Testis (tissue), 3 donors: ENCODE results near the gene EREG. TPM values are rescaled to one million over a fixed set of nuclear protein-coding genes. Genes with fewer than 3 reads are reported as not detected.

Experiments
- DNase-seq: peaks from one replicate; pipeline ENCODE4 v3.0.0-alpha.2; 2019
- H3K27ac ChIP-seq, 2 donors: fragments of 200-600 bp; sonication (generic); one replicate each; pipeline ENCODE4 v1.5.1; 2019
- H3K27me3 ChIP-seq: fragments of 200-600 bp; sonication (generic); one replicate; pipeline ENCODE4 v1.5.1; 2019
- H3K36me3 ChIP-seq: fragments of 200-600 bp; sonication (generic); one replicate; pipeline ENCODE4 v1.5.1; 2017; ENCODE audit warnings: low read depth; ENCODE audit errors: missing control alignments
- H3K4me1 ChIP-seq: fragments of 200-600 bp; sonication (generic); one replicate; pipeline ENCODE4 v1.5.1; 2019
- H3K4me3 ChIP-seq, 2 donors: fragments of 200-600 bp; sonication (generic); one replicate each; pipeline ENCODE4 v1.5.1; 2017 to 2019
- H3K9me3 ChIP-seq: fragments of 200-600 bp; sonication (generic); one replicate; pipeline ENCODE4 v1.5.1; 2017
- CTCF ChIP-seq, 3 experiments: fragments of 450-650 bp in 2 of 3; fragments of 200-600 bp in 1 of 3; sonication (generic) in 1 of 3; IDR thresholded peaks; one replicate each; pipeline ENCODE4 v1.5.1; 2016 to 2019; ENCODE audit warnings: antibody characterized with exemption in 3 of 3, mild to moderate bottlenecking in 2 of 3, moderate library complexity in 1 of 3
- POLR2A ChIP-seq: fragments of 450-650 bp; IDR thresholded peaks from one replicate; pipeline ENCODE4 v1.6.1; 2017; ENCODE audit warnings: antibody characterized with exemption, mild to moderate bottlenecking, moderate library complexity
- WGBS, 2 donors: methylation state at CpG; one replicate each; pipeline ENCODE4 v1.1.5; 2018; 5-methylcytosine and 5-hydroxymethylcytosine counted together
- intact Hi-C: fragments of 100-400 bp; cut with DNase I; formaldehyde crosslinking; loops from one replicate; pipeline ENCODE4 v1.15.1; 2023; ENCODE audit warnings: low total_unique reads
- polyA plus RNA-seq: library from polyadenylated mRNA; stranded (reverse); fragments of 350-450 nt; fragmentation: Illumina TruSeq; extraction: RNeasy Lipid Tissue Mini Kit (QIAGEN cat#74804); gene quantifications from one replicate; pipeline ENCODE4 v1.2.3, GENCODE V29; 2014; ENCODE audit warnings: low read depth, low replicate concordance; ENCODE audit not compliant: insufficient read depth
- total RNA-seq, 2 donors: library from RNA; depleted of rRNA; stranded (reverse); fragments of >200 nt; gene quantifications; one replicate each; pipeline ENCODE4 v1.2.3, GENCODE V29; 2016

Gene EREG
- total and polyA plus RNA-seq, 3 donors from 2014 or later, result 0.37 TPM; not detected in 2

GRCh38 chr4:74377714-74378113 is 12.8 kb downstream of the EREG start:
- TF ChIP-seq CTCF (IDR thresholded peaks at IDR 0.05), result no peak
- TF ChIP-seq POLR2A, result no peak
- Histone ChIP-seq H3K4me1 (no peaks in the 10 kb centered on the region), H3K27me3 (no peaks in the 10 kb centered on the region), H3K27ac (no peak overlapping the region), H3K36me3 (no peaks in the 10 kb centered on the region), H3K9me3 (no peaks in the 10 kb centered on the region), H3K4me3 (no peak overlapping the region)
- WGBS, 2 donors, result 64 to 73% methylated on average over 5 of the region's 5 CpGs
- intact Hi-C loops, result loop anchor here (10.0 kb wide), 1 partner anchor 297 kb away; no protein-coding TSS in a partner anchor
- DNase-seq, result no peak

GRCh38 chr4:74378573-74378972 is 13.6 kb downstream of the EREG start:
- TF ChIP-seq CTCF (IDR thresholded peaks at IDR 0.05) (no peak), POLR2A (no peak)
- no peaks in the 10 kb centered on the region for H3K27me3 ChIP-seq
- no peak for DNase-seq
- no peak overlapping the region for H3K4me3 ChIP-seq
- intact Hi-C loops, result loop anchor here (10.0 kb wide), 1 partner anchor 296 kb away; no protein-coding TSS in a partner anchor
- no peaks in the 10 kb centered on the region for H3K36me3 ChIP-seq
- no peaks in the 10 kb centered on the region for H3K4me1 ChIP-seq
- H3K27ac ChIP-seq, result no peak overlapping the region
- no peaks in the 10 kb centered on the region for H3K9me3 ChIP-seq

GRCh38 chr4:74379912-74380311 is 15.0 kb downstream of the EREG start:
- TF ChIP-seq POLR2A, result no peak
- TF ChIP-seq CTCF (IDR thresholded peaks at IDR 0.05), result no peak
- H3K36me3 ChIP-seq, result no peaks in the 10 kb centered on the region
- intact Hi-C loops, result loop anchor here (10.0 kb wide), 1 partner anchor 295 kb away; no protein-coding TSS in a partner anchor
- DNase-seq, result no peak
- H3K4me1 ChIP-seq, result no peaks in the 10 kb centered on the region
- no peak overlapping the region for H3K4me3 ChIP-seq
- no peak overlapping the region for H3K27ac ChIP-seq
- H3K27me3 ChIP-seq, result no peaks in the 10 kb centered on the region
- H3K9me3 ChIP-seq, result no peaks in the 10 kb centered on the region
- 82 to 87% methylated on average over 6 of the region's 6 CpGs for WGBS, 2 donors

- 69 to 81% methylated on average over 1 of the region's 1 CpG for WGBS, 2 donors
- DNase-seq, result no peak
- no peak for TF ChIP-seq POLR2A
- TF ChIP-seq CTCF (IDR thresholded peaks at IDR 0.05), result no peak
- Histone ChIP-seq H3K4me3 (no peak overlapping the region), H3K4me1 (no peaks in the 10 kb centered on the region), H3K36me3 (no peaks in the 10 kb centered on the region), H3K27ac (no peak overlapping the region), H3K27me3 (no peaks in the 10 kb centered on the region), H3K9me3 (no peaks in the 10 kb centered on the region)
- intact Hi-C loops, result no loop called here
Observed at GRCh38 chr4:74385386-74385785, 20.4 kb downstream of the EREG start.

- TF ChIP-seq CTCF (IDR thresholded peaks at IDR 0.05) (no peak), POLR2A (no peak)
- Histone ChIP-seq H3K27me3 (no peaks in the 10 kb centered on the region), H3K27ac (no peak overlapping the region), H3K4me1 (no peaks in the 10 kb centered on the region), H3K4me3 (no peak overlapping the region), H3K36me3 (no peaks in the 10 kb centered on the region), H3K9me3 (no peaks in the 10 kb centered on the region)
- no peak for DNase-seq
- intact Hi-C loops, result no loop called here
- WGBS, 2 donors, result 68 to 74% methylated on average over 4 of the region's 4 CpGs
Observed at GRCh38 chr4:74386159-74386558, 21.2 kb downstream of the EREG start.
